PC-3 (cell line): ENCODE data around the gene ASCL2.

Source experiments
- CTCF ChIP-seq: fragments of 300-600 bp; sonication (generic); conservative IDR thresholded peaks from 2 replicates; pipeline ENCODE4 v1.5.1; 2017; ENCODE audit warnings: antibody characterized with exemption, low read depth, mild to moderate bottlenecking, low read length
- EZH2 ChIP-seq: fragments of 300-600 bp; sonication (generic); IDR thresholded peaks from one replicate; pipeline ENCODE4 v1.6.1; 2017; ENCODE audit warnings: antibody characterized with exemption, mild to moderate bottlenecking, low read length; ENCODE audit not compliant: unreplicated experiment
- EZH2phosphoT487 ChIP-seq: fragments of 300-600 bp; sonication (generic); IDR thresholded peaks from 2 replicates; pipeline ENCODE4 v1.6.1; 2018; ENCODE audit warnings: mild to moderate bottlenecking, antibody characterized with exemption, low read length, borderline replicate concordance

- TF ChIP-seq CTCF (no peak), EZH2phosphoT487 (no peak), EZH2 (no peak)
These were observed 26.7 kb upstream of the ASCL2 start for GRCh38 chr11:2296913-2297622.
